ENCODE measurements around the gene CYP24A1. TPM values are rescaled to one million over a fixed set of nuclear protein-coding genes. Genes with fewer than 3 reads are reported as not detected.

CYP24A1 gene
- polyA plus RNA-seq, 1 donor from 2014 or later = 0.12 TPM

DNA sequence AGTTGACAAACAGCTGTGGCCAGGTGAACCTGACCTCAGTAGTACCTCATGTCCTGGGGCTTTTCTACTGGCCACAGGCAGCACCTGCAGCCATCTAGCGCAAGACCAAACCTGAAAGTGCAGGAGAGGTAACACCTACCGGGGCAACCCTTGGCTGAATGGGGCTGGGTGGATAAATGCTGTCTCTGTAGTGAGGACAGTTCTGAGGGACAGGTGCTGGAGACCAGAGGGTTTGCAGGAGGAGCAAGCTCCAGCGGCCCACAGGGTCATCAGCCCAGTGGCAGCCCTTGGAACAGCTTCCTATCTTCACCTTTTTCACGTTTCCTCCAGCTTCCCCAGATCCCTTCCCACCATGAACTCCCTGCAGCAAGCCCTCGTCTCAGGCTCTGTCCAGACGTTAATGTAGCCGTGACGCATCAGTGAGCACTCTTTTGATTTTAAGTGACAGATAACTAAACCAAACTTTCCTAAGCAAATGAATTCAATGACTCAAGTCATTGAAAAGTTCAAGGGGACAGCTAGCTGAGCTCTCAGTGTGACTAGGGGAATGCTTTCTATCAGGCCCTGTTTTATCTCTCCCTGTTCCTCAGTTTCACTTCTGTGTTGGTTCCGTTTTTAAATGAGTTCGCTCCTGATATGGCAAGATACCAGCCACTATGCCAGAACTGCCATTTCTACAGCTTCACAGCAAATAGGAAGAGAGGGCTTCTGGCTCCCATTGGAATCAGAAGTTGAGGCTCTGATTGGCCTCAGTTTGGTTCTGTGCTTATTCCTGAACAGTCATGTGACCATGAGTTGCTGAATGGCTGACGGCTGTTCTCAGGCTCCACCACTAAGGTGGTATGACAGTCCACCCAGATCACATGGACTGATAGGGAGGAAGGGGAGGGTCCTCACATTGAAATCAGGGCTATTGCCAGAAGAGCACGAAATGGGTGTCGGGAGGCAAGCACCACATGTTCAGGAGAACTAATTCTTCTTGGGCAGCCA lies 22.0 kb upstream of the CYP24A1 start:
- Histone ChIP-seq H3K4me3 (ENCODE audit: low read length) (no peak overlapping the region), H3K36me3 (ENCODE audit: insufficient read depth, low read length) (no peaks in the 10 kb centered on the region), H3K4me2 (ENCODE audit: low read length) (no peak overlapping the region), H3K9ac (ENCODE audit: low read length) (no peak overlapping the region), H3K27me3 (ENCODE audit: insufficient read depth, low read depth, low read length) (no peaks in the 10 kb centered on the region), H3F3A (ENCODE audit: insufficient read depth, low read length, poor library complexity, severe bottlenecking) (no peaks in the 10 kb centered on the region), H4K20me1 (ENCODE audit: insufficient read depth) (no peaks in the 10 kb centered on the region), H3K27ac (ENCODE audit: low read length) (no peak overlapping the region), H3K9me2 (ENCODE audit: insufficient read depth, low read length) (no peaks in the 10 kb centered on the region), H2AFZ (ENCODE audit: low read depth, low read length) (no peak overlapping the region), H3K9me3 (ENCODE audit: low read length) (no peaks in the 10 kb centered on the region), H3K79me2 (replicated peaks; ENCODE audit: insufficient read depth, low read length) (no peaks in the 10 kb centered on the region)
- TF ChIP-seq TAF1 (IDR thresholded peaks at IDR 0.05; ENCODE audit: low read depth) (no peak), RAD21 (conservative IDR thresholded peaks at IDR 0.05) (no peak), EP300 (conservative IDR thresholded peaks at IDR 0.05; ENCODE audit: poor library complexity, severe bottlenecking) (no peak), POLR2AphosphoS5 (IDR thresholded peaks at IDR 0.05) (no peak), SMC3 (conservative IDR thresholded peaks at IDR 0.05; ENCODE audit: poor library complexity) (no peak), MXI1 (conservative IDR thresholded peaks at IDR 0.05; ENCODE audit: poor library complexity, severe bottlenecking) (no peak), EZH2 (IDR thresholded peaks at IDR 0.05; ENCODE audit: borderline replicate concordance, insufficient read depth, low read length, poor library complexity, severe bottlenecking) (no peak)
- TF ChIP-seq, protein P1, sequence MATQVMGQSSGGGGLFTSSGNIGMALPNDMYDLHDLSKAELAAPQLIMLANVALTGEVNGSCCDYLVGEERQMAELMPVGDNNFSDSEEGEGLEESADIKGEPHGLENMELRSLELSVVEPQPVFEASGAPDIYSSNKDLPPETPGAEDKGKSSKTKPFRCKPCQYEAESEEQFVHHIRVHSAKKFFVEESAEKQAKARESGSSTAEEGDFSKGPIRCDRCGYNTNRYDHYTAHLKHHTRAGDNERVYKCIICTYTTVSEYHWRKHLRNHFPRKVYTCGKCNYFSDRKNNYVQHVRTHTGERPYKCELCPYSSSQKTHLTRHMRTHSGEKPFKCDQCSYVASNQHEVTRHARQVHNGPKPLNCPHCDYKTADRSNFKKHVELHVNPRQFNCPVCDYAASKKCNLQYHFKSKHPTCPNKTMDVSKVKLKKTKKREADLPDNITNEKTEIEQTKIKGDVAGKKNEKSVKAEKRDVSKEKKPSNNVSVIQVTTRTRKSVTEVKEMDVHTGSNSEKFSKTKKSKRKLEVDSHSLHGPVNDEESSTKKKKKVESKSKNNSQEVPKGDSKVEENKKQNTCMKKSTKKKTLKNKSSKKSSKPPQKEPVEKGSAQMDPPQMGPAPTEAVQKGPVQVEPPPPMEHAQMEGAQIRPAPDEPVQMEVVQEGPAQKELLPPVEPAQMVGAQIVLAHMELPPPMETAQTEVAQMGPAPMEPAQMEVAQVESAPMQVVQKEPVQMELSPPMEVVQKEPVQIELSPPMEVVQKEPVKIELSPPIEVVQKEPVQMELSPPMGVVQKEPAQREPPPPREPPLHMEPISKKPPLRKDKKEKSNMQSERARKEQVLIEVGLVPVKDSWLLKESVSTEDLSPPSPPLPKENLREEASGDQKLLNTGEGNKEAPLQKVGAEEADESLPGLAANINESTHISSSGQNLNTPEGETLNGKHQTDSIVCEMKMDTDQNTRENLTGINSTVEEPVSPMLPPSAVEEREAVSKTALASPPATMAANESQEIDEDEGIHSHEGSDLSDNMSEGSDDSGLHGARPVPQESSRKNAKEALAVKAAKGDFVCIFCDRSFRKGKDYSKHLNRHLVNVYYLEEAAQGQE (IDR thresholded peaks at IDR 0.05; ENCODE audit: borderline replicate concordance) = no peak
- TF ChIP-seq, protein P2, sequence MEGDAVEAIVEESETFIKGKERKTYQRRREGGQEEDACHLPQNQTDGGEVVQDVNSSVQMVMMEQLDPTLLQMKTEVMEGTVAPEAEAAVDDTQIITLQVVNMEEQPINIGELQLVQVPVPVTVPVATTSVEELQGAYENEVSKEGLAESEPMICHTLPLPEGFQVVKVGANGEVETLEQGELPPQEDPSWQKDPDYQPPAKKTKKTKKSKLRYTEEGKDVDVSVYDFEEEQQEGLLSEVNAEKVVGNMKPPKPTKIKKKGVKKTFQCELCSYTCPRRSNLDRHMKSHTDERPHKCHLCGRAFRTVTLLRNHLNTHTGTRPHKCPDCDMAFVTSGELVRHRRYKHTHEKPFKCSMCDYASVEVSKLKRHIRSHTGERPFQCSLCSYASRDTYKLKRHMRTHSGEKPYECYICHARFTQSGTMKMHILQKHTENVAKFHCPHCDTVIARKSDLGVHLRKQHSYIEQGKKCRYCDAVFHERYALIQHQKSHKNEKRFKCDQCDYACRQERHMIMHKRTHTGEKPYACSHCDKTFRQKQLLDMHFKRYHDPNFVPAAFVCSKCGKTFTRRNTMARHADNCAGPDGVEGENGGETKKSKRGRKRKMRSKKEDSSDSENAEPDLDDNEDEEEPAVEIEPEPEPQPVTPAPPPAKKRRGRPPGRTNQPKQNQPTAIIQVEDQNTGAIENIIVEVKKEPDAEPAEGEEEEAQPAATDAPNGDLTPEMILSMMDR (IDR thresholded peaks at IDR 0.05; ENCODE audit: poor library complexity, severe bottlenecking) = no peak

DNA sequence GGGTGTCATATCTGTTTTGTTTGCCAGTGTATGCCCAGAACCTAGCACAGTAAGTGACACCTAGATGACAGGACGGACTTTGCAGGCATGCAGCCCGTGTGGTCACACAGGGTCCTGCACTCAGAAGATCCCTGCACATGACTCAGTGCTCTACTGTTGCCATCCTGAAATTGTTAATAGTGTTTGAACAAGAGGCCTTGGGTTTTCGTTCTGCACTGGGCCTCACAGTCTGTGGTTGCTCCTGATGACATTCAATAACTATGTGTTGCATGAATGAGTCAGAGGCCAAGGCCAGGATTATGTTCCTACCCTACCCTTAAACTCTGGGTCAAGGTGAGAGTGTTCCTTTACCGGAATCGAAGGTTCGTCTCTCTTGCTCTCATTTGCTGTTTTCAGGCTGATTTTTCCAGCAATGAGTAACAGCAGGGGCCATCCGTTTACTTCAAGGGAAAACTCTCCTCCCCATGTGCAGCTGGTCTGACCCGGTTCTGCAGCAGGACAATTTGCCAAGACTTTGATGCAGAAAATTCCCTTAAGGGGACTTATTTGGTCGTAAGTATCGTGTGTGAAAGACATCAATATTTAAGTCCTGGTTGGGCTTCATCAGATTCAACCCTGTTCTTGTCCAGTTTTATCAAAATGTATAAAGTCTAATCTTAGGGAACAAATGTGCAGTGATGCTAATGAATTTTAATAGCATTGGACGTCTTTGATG lies 21.1 kb upstream of the CYP24A1 start:
- H3K9me3 ChIP-seq (ENCODE audit: low read length) = no peaks in the 10 kb centered on the region

More for the DNA sequence above, 21.1 kb upstream of the CYP24A1 start:
- Histone ChIP-seq H3K9ac (ENCODE audit: low read length) (no peak overlapping the region), H3K27me3 (ENCODE audit: insufficient read depth, low read depth, low read length) (no peaks in the 10 kb centered on the region), H3K27ac (ENCODE audit: low read length) (no peak overlapping the region), H3K4me2 (ENCODE audit: low read length) (no peak overlapping the region), H3F3A (ENCODE audit: insufficient read depth, low read length, poor library complexity, severe bottlenecking) (no peaks in the 10 kb centered on the region), H3K79me2 (replicated peaks; ENCODE audit: insufficient read depth, low read length) (no peaks in the 10 kb centered on the region), H3K9me2 (ENCODE audit: insufficient read depth, low read length) (no peaks in the 10 kb centered on the region), H4K20me1 (ENCODE audit: insufficient read depth) (no peaks in the 10 kb centered on the region), H3K36me3 (ENCODE audit: insufficient read depth, low read length) (no peaks in the 10 kb centered on the region), H2AFZ (ENCODE audit: low read depth, low read length) (no peak overlapping the region), H3K4me3 (ENCODE audit: low read length) (no peak overlapping the region)
- TF ChIP-seq SMC3 (conservative IDR thresholded peaks at IDR 0.05; ENCODE audit: poor library complexity) (no peak), MXI1 (conservative IDR thresholded peaks at IDR 0.05; ENCODE audit: poor library complexity, severe bottlenecking) (no peak), EP300 (conservative IDR thresholded peaks at IDR 0.05; ENCODE audit: poor library complexity, severe bottlenecking) (no peak), TAF1 (IDR thresholded peaks at IDR 0.05; ENCODE audit: low read depth) (no peak), POLR2AphosphoS5 (IDR thresholded peaks at IDR 0.05) (no peak), RAD21 (conservative IDR thresholded peaks at IDR 0.05) (no peak), EZH2 (IDR thresholded peaks at IDR 0.05; ENCODE audit: borderline replicate concordance, insufficient read depth, low read length, poor library complexity, severe bottlenecking) (no peak)
- TF ChIP-seq, protein P1 (IDR thresholded peaks at IDR 0.05; ENCODE audit: borderline replicate concordance) = no peak
- TF ChIP-seq, protein P2 (IDR thresholded peaks at IDR 0.05; ENCODE audit: poor library complexity, severe bottlenecking) = no peak
